Coronary artery (tissue), 2 donors: ENCODE data around the gene ENOX1.

Experiments used
- DNase-seq: peaks from one replicate; pipeline ENCODE4 v3.0.0-alpha.2; 2017; ENCODE audit warnings: low spot score
- H3K27ac ChIP-seq, 2 donors: fragments of 200-600 bp; sonication (generic); one replicate each; pipeline ENCODE4 v1.5.1; 2016 to 2019
- H3K4me3 ChIP-seq: fragments of 200-600 bp; sonication (generic); 2 replicates; pipeline ENCODE4 v1.5.1; 2016; ENCODE audit warnings: mild to moderate bottlenecking, moderate library complexity
- CTCF ChIP-seq: fragments of 200-600 bp; sonication (generic); IDR thresholded peaks from one replicate; pipeline ENCODE4 v1.5.1; 2019; ENCODE audit warnings: antibody characterized with exemption

Gene ENOX1

GRCh38 chr13:43520351-43520750 is 266.4 kb downstream of the ENOX1 start:
- no peak for DNase-seq
- no peak for TF ChIP-seq CTCF
- H3K27ac ChIP-seq = no peak overlapping the region
- no peak overlapping the region for H3K4me3 ChIP-seq

GRCh38 chr13:43518833-43519232 is 267.9 kb downstream of the ENOX1 start:
- no peak for TF ChIP-seq CTCF
- no peak for DNase-seq
- H3K27ac ChIP-seq = no peak overlapping the region
- H3K4me3 ChIP-seq = no peak overlapping the region

- DNase-seq = no peak
- TF ChIP-seq CTCF = no peak
- Histone ChIP-seq H3K27ac (peak overlapping the region in 1 of 2 donors; percentile 54), H3K4me3 (no peak overlapping the region)
Observed at GRCh38 chr13:43516401-43516833, 270.4 kb downstream of the ENOX1 start.

DNA sequence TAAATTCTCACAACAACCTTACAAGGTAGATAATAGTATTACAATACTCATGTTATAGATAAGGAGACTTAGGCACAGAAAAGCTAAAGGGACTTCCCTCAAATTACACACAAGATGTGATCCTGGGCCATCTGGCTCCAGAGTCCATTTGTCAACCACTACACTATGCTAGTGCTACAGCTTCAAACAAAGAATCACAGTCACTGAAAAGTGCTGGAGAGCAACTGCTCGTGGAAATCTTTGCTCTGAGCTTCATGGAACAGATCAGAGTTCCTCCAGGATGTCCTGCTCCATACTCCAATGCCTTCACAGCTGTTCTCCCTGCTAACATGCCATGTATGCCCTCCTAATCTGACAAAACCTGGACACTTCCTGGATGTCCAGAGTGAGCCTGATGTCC is 271.2 kb downstream of the ENOX1 start:
- H3K27ac ChIP-seq = no peak overlapping the region
- no peak for DNase-seq
- no peak overlapping the region for H3K4me3 ChIP-seq
- TF ChIP-seq CTCF = no peak

GRCh38 chr13:43514311-43514710 is 272.5 kb downstream of the ENOX1 start:
- DNase-seq = no peak
- TF ChIP-seq CTCF = no peak
- Histone ChIP-seq H3K4me3 (no peak overlapping the region), H3K27ac (no peak overlapping the region)

- no peak for TF ChIP-seq CTCF
- no peak for DNase-seq
- H3K27ac ChIP-seq = no peak overlapping the region
- H3K4me3 ChIP-seq = no peak overlapping the region
Observed at GRCh38 chr13:43512221-43512620, 274.6 kb downstream of the ENOX1 start.

DNA sequence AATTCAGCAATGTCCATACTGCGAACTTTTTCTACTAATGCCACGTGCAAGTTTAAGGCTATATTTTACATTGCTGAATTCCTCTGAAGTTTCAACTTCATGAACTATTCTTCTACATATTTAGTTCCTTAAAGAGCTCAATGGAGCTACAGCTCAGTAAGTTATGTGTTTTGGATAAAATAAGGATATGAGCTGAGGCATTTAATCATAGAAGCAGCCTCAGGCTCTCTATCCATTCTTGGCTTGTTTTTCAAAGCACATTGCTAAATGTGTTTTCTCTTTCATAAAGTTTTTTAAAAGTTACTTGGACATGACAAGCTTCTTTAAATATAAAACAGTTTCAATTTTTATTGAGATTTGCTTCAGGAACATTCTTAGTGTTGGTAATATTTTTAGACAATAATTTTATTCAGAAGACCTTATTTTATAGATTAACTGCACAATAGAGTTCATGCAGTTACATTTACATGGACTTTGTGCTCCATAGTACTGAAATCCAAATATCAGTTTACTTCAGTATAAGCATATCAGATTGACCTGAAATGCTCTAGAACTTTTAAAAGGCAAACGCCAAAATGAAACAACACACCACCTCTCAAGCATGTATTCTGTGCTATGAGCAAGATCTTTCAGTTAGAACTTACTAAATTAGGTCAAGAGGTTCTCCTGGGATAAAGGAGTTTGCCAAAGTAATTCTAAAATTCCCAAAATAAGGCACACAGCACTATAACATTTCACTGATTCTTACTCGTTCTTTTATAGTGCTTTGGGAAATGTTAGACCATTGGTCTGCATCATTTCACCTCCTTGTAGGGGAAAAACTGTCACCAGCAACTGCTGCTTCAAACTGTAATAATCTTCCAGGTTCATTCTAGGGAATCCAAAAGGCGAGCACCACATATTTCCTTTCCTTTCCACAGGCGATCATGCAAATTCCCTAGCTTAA is 275.5 kb downstream of the ENOX1 start:
- Histone ChIP-seq H3K27ac (no peak overlapping the region), H3K4me3 (no peak overlapping the region)
- TF ChIP-seq CTCF = no peak
- DNase-seq = no peak
